NCI-H2227 treated with DMSO at 0.1 percent for 48 hours (cell line): ENCODE results near the gene TBC1D12.
"Not testable (repeated sequence)": the region's sequence is repeated elsewhere in the genome, so short reads cannot be mapped to it uniquely, and the experiment has no call there.

Source experiments
- DNase-seq: peaks from one replicate; lab custom pipeline; 2025; lab: John Stamatoyannopoulos, UW

The TBC1D12 gene

DNA sequence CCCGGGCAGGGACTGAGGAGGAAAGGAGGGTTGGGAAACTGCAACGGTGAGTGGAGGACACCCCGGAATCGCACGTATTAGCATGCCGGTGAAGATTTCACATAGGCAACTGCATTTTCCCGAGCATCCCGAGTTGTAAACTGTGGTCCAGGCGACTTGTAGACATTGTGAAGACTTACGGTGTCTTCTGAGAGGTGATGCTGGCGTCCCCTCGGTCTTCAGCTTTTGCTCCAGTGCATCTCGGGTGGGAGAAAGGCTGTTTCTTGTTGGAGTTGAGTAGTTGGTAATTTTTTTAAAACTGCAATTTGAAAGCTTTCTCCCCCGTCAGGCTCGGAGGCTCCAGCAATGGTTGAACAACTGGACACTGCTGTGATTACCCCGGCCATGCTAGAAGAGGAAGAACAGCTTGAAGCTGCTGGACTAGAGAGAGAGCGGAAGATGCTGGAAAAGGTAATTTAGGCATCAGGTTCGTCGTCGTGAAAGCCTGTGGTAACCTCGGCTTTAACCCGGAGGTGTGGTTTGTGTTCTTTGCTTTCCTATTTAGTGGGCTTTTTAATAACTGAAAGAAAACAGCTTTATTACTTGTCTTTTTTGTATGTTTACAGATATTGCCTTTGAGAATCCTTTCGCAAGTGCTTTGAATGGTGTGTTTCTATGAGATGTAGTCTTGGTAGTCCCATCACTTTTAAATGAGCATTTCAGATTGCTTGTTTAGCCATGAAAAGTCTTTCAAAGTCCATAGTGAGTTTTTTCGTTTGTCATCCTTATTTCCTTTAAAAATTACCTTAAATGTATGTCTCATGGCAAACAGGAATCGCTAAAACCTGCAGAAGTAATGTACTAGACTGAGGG is 143.9 kb downstream of the TBC1D12 start:
- peak; percentile 27 for DNase-seq

DNA sequence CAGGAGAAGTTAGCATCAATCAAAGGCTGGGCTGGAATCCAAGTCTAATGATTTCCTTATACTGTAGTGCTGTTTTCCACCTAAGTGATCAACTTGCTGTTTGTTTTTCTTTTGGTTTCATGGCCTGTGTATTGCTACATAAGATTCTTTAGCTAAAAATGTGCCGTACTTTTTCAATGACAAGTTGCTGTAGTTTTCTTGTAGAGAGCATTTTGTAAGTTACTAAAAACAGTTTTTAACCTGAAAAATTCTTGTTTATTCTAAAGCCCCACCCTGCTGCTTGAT is 144.5 kb downstream of the TBC1D12 start:
- DNase-seq: no peak

DNA sequence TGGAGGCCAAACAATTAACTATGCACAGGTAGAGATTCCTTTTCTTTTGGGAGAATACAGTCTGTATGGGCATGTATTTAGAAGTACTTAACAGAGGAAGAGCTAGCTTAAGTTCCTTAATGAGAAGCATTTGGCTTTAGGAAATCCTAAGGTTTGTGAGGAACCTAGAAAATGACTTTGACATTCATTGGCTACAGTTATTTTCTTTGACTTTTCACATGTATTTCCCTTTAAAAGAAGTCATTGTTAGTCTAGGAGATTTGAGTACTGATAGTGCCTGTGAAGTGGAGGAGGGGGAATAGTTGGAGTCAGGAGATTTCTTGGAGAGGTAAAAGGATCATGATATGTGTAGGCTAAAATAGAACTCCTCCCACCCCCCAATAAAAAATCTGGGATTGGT is 146.9 kb downstream of the TBC1D12 start:
- DNase-seq: no peak

DNA sequence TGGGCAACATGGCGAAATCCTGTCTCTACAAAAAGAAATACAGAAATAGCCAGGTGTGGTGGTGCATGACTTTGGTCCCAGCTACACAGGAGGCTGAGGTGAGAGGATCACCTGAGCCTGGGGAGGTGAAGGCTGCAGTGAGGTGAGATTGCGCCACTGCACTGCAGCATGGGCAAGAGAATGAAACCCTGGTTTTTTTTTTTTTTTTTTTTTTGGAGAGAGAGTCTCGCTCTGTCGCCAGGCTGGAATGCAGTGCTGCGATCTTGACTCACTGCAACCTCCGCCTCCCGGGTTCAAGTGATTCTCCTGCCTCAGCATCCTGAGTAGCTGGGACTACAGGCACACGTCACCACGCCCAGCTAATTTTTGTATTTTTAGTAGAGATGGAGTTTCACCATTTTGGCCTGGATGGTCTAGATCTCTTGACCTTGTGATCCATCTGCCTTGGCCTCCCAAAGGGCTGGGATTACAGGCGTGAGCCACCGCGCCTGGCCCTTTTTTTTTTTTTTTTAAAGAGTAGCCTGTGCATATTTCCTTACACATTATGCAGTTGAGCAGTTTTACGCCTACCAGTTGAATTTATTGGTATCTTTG is 165.5 kb downstream of the TBC1D12 start:
- DNase-seq: not testable (repeated sequence)

DNA sequence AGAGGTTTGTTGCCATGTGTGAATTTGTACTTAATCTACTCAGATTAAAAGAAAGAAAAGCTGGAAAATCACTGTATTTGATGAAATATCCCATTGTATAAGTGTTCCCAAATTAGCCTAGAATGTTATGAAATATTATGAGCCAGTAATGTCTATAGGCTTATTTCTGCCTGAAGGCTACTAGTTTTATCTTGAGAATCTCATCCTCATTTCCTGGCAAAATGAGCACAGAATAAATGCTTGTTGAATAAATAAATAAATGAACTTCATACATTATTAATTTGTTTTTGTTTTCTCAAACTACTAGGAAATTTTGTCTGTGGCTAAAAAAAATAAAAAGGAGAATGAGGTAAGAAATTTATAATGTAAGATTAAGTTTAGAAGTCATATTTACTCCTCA is 168.7 kb downstream of the TBC1D12 start:
- no peak for DNase-seq

- DNase-seq: no peak
Observed at GRCh38 chr10:94571528-94571927, 169.2 kb downstream of the TBC1D12 start.

GRCh38 chr10:94578790-94579189 is 176.4 kb downstream of the TBC1D12 start:
- no peak for DNase-seq

DNA sequence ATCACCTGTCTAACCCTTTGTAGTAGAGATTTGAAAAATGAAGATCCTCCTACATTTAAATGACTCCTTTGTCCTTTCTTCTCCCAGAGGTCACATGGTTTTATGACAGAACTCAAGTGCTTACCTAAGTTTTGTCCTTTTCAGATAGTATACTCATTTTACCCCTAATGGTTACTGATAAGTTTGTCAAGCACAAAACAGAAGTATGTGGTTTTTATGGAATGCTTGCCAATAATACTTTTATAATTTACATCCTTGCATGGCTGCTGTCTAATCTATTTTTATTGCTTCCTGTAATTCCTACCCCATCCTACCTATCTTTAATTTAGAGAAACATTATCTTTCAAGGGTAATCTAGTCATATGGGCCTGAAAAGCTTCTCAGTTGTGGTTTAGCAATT is 180.8 kb downstream of the TBC1D12 start:
- no peak for DNase-seq
